Epithelial cell of proximal tubule (primary cell): ENCODE results near the gene TOR3A. TPM values are rescaled to one million over a fixed set of nuclear protein-coding genes. Genes with fewer than 3 reads are reported as not detected.
A peak's percentile ranks its signal among the peaks of the same experiment; 100 is the strongest.

Source experiments
- DNase-seq: peaks from one replicate; pipeline ENCODE4 v3.0.0-alpha.2; 2011; ENCODE audit warnings: low read depth
- H3K4me3 ChIP-seq: 2 replicates; pipeline ENCODE4 v1.5.1; 2011; ENCODE audit warnings: low read depth, mild to moderate bottlenecking, low read length
- total RNA-seq: library from RNA; depleted of rRNA; stranded (reverse); fragments of >200 nt; gene quantifications from 2 replicates; pipeline ENCODE4 v1.2.3, GENCODE V29; 2015
- TF ChIP-seq, protein P1 (sequence below): conservative IDR thresholded peaks from 2 replicates; pipeline ENCODE4 v1.5.1; 2012; ENCODE audit warnings: low read depth, mild to moderate bottlenecking, low read length

Gene TOR3A
- total RNA-seq, 1 donor from 2014 or later = 83.1 TPM

DNA sequence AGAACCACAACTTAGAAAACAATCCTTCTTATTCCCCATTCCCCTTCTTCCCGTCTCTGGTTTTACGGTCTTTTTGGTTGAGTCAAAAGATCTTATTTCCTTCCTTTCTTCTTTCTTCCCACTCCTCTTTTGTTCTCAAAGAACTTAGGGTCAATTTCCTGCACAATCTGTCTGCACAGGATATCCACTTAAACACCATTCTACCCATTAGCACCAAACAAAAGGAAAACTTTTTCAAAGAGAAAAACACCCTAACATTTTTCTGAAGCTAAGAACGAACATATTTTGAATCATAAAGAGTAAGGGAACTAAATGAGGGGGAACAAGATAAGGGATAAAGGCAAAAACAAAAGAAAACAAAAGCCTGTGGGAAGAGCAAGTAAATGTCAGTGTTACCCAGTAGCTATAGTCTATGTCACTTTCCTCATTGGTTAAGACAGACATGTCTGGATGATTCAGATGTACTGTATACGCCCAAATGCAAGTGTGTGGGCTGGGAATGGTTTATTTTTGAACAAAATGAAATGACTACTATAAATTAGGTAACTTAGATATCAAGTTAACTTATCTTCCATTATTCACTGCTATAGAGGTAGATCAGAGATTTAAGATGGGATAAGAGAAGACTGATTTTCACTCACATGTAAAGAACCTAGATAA, 59.9 kb downstream of the TOR3A start:
- TF ChIP-seq, protein P1, sequence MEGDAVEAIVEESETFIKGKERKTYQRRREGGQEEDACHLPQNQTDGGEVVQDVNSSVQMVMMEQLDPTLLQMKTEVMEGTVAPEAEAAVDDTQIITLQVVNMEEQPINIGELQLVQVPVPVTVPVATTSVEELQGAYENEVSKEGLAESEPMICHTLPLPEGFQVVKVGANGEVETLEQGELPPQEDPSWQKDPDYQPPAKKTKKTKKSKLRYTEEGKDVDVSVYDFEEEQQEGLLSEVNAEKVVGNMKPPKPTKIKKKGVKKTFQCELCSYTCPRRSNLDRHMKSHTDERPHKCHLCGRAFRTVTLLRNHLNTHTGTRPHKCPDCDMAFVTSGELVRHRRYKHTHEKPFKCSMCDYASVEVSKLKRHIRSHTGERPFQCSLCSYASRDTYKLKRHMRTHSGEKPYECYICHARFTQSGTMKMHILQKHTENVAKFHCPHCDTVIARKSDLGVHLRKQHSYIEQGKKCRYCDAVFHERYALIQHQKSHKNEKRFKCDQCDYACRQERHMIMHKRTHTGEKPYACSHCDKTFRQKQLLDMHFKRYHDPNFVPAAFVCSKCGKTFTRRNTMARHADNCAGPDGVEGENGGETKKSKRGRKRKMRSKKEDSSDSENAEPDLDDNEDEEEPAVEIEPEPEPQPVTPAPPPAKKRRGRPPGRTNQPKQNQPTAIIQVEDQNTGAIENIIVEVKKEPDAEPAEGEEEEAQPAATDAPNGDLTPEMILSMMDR = no peak
- no peak for DNase-seq
- H3K4me3 ChIP-seq = peak overlapping the region; percentile 74

DNA sequence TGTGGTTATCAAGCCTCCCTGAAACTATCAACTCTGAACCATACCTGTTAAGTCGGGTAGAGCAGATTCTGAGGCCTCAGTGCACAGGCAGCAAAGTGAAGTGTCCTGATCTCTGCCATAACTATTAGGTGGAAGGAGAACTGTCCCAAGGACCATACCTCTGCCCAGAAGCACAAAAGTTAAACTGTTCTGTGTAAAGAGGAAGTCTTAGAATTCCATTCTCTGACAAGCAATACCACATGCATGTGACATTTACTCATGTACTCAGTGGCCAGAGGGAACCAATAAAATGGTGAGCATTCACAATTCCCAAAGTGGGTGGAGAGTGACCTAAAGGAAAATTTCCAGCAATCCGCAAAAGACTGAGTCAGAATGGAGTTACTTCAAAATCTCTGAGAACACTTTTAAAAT, 61.0 kb downstream of the TOR3A start:
- H3K4me3 ChIP-seq = peak overlapping the region; percentile 74
- peak; percentile 97 for DNase-seq
- TF ChIP-seq, protein P1 = no peak

DNA sequence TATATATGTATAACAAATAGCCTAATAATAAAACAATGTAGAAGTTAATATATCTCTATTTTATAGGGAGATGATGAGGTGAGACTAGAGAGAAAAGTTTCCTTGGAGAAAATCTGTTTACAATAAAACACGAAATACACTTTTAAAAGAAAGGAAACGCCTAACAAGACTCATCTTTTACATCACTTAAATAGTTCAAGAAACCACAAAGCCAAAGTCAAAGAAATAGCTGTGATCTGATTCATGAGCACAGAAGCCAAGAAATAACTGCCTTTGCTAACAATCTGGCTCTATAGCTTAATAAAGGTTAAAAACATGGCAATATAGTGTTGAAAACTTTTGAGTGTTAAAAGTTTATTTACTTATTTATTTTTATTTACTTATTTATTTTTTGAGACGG, 61.5 kb downstream of the TOR3A start:
- H3K4me3 ChIP-seq = peak overlapping the region; percentile 74
- DNase-seq = peak; percentile 90
- TF ChIP-seq, protein P1 = no peak

DNA sequence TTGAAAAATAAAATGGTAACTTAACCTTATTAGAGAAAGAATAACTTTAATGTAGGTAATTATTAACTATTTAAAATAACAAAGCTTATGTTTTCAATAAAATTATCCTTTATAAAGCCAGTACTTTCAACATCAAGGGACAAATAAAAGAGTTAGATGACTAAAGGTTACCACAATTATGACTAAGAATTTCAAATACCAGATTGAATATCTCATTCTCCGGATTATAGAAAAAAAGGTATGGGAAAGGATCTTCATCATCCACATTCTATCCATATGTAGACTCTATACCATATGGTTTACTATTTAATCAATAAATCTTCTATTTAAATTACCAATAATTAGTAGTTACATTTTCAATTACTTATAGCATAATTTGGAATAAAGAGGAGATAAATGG, 62.8 kb downstream of the TOR3A start:
- DNase-seq = no peak
- TF ChIP-seq, protein P1 = no peak
- no peak overlapping the region for H3K4me3 ChIP-seq

DNA sequence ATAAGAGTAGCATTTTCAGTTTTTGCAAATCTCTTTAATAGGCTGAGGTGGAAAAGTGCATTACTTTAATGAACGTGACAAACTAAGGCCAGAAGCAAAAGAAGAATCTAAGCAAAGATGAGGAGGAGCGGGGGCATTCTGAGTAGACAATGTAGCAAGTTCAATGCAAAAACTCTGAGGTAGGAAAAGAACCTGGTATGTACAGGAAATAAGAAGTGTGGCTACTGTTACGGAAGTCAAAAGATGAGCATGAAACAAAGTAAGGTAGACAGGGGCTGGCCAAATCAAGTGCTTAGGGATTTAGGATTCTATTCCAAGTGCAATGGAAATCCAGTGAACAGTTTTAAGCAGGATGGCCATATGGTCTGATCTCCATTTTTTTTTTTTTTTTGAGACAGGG, 63.7 kb downstream of the TOR3A start:
- no peak for DNase-seq
- H3K4me3 ChIP-seq = no peak overlapping the region
- TF ChIP-seq, protein P1 = no peak

Other genes with a start within 250 kb of the TOR3A start
- gene ANGPTL1, start 211.0 kb upstream of the TOR3A start, total RNA-seq = not detected in 2 replicates
- 18.0 and 23.4 TPM in 2 replicates for gene FAM20B, start 56.2 kb upstream of the TOR3A start, total RNA-seq
- gene ABL2, start 147.6 kb downstream of the TOR3A start, total RNA-seq = 12.2 and 15.6 TPM in 2 replicates
- 27.9 and 45.6 TPM in 2 replicates for gene SOAT1, start 211.7 kb downstream of the TOR3A start, total RNA-seq